ENCODE measurements around the gene LRMDA. TPM values are rescaled to one million over a fixed set of nuclear protein-coding genes. Genes with fewer than 3 reads are reported as not detected.

The LRMDA gene
- total RNA-seq, 2 donors from 2014 or later: 12.2 to 25.4 TPM

- Histone ChIP-seq H3K27me3 (no peaks in the 10 kb centered on the region), H3K9me3 (no peaks in the 10 kb centered on the region), H3K4me1 (no peaks in the 10 kb centered on the region), H3K36me3 (replicated peaks in 1 of 2; ENCODE audit: insufficient read depth in 1 of 2, low read depth in 2 of 2) (no peaks in the 10 kb centered on the region), H3K4me3 (no peak overlapping the region), H3K27ac (no peak overlapping the region)
- WGBS, 2 donors: 60 to 66% methylated on average over 8 of the region's 8 CpGs
- intact Hi-C loops (cut with DNase I): no loop called here
- TF ChIP-seq POLR2A (IDR thresholded peaks at IDR 0.05) (no peak), CTCF (IDR thresholded peaks at IDR 0.05) (no peak)
- DNase-seq (no peak), ATAC-seq (no peak)
Observed at GRCh38 chr10:76242956-76243355, 811.5 kb downstream of the LRMDA start.

DNA sequence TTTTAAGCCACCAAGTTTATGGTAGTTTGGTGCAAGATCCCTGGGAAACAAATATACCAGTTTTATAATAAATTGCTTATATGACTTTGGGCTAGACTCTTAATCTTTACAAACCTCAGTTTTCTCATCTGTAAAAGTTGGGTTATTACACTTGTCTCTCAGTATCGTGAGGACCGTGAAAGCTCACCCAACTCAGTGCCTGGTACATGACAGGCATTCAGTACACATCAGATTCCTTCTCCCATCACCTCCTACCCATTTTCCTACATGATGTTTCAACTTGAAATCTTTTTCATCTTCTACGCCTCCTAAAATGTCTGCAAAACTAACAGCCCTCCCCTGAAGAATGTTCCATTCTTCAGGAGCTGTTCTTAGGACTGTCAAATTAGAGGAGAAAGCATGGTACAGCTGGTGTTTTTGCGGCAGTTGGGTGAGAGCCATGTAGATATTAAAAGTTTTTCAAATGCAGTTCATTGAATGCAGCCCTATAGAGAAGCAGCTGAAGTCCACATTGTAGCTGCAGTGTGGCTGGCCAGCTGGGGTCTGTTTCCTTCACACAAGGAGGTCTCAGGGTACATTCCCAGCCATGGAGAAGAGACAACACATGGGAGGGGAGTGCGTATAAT lies 812.8 kb downstream of the LRMDA start:
- H3K4me3 ChIP-seq: no peak overlapping the region
- no peak overlapping the region for H3K27ac ChIP-seq
- H3K4me1 ChIP-seq: no peaks in the 10 kb centered on the region
- no peak for ATAC-seq
- DNase-seq: no peak
- intact Hi-C loops (cut with DNase I): no loop called here
- no peak for TF ChIP-seq CTCF (IDR thresholded peaks at IDR 0.05)
- TF ChIP-seq POLR2A (IDR thresholded peaks at IDR 0.05): no peak
- H3K36me3 ChIP-seq (replicated peaks in 1 of 2; ENCODE audit: insufficient read depth in 1 of 2, low read depth in 2 of 2): no peaks in the 10 kb centered on the region
- H3K9me3 ChIP-seq: no peaks in the 10 kb centered on the region
- WGBS, 2 donors: 92 to 93% methylated on average over 5 of the region's 5 CpGs
- H3K27me3 ChIP-seq: no peaks in the 10 kb centered on the region

DNA sequence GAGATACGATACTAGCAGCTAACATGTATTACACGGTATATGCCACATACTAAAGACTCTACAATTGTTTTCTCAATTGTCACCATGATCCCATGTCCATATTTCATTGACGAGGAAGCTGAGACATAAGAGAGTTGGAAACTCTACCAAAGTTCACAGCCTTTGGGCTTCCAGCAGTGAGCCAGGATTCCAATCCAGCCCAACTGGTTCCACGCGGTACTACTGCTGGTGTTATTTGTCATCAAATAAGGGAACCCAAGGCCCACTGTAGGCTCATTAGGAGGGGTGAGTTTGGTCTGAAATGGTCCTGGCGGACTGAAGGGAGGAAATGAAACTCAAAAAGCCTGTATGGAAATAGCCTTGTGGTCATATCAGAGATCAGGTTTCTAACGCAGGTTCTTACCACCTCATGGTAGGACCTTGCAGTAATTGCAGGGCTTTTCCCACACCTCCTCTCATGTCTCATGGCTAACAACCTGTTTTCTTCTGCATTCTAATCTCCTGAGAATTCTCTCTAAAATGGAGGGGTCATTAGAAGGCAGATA lies 814.6 kb downstream of the LRMDA start:
- Histone ChIP-seq H3K27me3 (no peaks in the 10 kb centered on the region), H3K36me3 (replicated peaks in 1 of 2; ENCODE audit: insufficient read depth in 1 of 2, low read depth in 2 of 2) (no peaks in the 10 kb centered on the region), H3K27ac (no peak overlapping the region), H3K4me3 (no peak overlapping the region), H3K9me3 (no peaks in the 10 kb centered on the region), H3K4me1 (no peaks in the 10 kb centered on the region)
- ATAC-seq (no peak), DNase-seq (no peak)
- 93 to 95% methylated on average over 7 of the region's 7 CpGs for WGBS, 2 donors
- intact Hi-C loops (cut with DNase I): no loop called here
- TF ChIP-seq CTCF (IDR thresholded peaks at IDR 0.05) (no peak), POLR2A (IDR thresholded peaks at IDR 0.05) (no peak)

DNA sequence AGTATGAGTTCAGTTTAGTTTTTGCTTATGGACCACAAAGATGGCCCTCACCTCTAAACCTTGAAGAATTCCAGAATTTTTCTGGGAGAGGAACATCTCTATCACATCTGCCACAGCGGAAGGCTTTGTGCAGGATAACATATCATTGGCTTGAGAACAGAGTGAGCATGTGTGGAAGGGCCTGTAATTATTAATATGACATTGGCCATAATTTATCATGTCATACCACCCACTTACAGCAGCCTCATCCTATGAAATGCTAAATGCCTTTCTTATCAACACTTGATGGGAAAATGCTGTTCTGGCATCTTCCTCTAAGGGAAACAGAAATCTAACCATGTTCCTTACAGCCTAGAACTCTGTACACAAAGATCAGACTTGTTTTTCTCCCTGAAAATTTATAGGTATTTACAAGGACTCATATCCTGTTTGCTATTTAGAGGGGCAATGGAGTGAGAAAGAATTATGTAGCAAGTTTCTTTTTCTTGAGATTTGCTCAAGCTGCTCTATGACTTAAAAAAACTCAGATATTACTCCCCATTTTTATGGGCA lies 817.3 kb downstream of the LRMDA start:
- DNase-seq (no peak), ATAC-seq (no peak)
- H3K27me3 ChIP-seq: no peaks in the 10 kb centered on the region
- WGBS, 2 donors: 95 to 100% methylated on average over 1 of the region's 1 CpG
- intact Hi-C loops (cut with DNase I): no loop called here
- no peaks in the 10 kb centered on the region for H3K9me3 ChIP-seq
- no peaks in the 10 kb centered on the region for H3K36me3 ChIP-seq (replicated peaks in 1 of 2; ENCODE audit: insufficient read depth in 1 of 2, low read depth in 2 of 2)
- H3K4me1 ChIP-seq: peaks cover 8% of the 10 kb centered on the region
- no peak overlapping the region for H3K4me3 ChIP-seq
- no peak overlapping the region for H3K27ac ChIP-seq
- TF ChIP-seq POLR2A (IDR thresholded peaks at IDR 0.05) (no peak), CTCF (IDR thresholded peaks at IDR 0.05) (no peak)

Data from body of pancreas (tissue), 4 donors.